Umbilical cord (tissue), 2 donors: Measurements from ENCODE around the gene TSFM. TPM values are rescaled to one million over a fixed set of nuclear protein-coding genes. Genes with fewer than 3 reads are reported as not detected.
A peak's percentile ranks its signal among the peaks of the same experiment; 100 is the strongest.

Source experiments
- DNase-seq: peaks from one replicate; pipeline ENCODE4 v3.0.0-alpha.2; 2015; ENCODE audit warnings: low spot score
- total RNA-seq: library from RNA; depleted of rRNA; stranded (reverse); fragments of >200 nt; gene quantifications from one replicate; pipeline ENCODE4 v1.2.3, GENCODE V29; 2014; ENCODE audit warnings: low replicate concordance; ENCODE audit not compliant: insufficient read depth

TSFM gene
- total RNA-seq, 1 donor from 2014 or later: 7.0 TPM

GRCh38 chr12:57834086-57834876, 51.7 kb downstream of the TSFM start:
- no peak for DNase-seq

DNA sequence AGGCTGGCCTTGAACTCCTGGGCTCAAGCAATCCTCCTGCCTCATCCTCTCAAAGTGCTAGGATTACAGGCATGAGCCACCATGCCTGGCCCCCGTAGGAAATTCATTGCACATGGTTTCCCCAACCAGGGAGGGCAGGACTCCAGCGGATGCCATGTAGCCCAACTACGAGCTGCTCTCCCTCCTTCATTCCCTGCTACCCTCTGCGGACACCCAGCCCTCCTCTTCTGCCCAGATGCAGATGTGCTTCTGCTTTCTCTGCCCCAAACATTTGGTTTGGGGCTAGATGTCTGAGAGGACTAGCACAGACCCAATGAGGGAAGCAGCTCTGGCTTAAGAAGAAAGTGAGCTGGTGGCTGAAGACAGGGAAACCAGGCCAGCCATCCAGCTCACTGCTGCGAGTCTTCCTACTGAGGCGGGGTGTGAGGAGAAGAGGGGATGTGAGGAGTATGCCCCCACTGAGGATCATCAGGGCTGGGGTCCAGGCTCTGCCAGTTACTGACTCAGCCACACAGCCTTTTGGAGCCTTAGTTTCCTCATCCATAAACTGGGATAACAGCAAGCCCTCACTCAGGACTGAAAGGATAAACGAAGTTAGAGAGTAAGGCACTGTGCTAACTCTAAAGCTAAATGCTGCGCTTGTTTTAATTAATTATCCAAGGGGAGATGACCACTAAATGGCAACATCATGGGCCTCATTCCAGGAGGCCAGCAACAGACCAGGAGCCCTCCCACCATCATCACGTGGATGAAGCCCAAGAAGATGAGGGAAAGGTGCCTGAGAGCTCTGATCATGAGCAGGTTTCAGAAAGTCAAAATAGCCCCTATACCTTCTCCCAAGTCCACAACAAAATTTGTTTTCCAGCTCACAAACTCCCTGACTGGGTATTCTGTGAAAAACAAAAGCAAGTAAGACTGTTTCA, 53.0 kb downstream of the TSFM start:
- no peak for DNase-seq

- peak; percentile 94 for DNase-seq
Observed at GRCh38 chr12:57836442-57837375, 54.1 kb downstream of the TSFM start.

DNA sequence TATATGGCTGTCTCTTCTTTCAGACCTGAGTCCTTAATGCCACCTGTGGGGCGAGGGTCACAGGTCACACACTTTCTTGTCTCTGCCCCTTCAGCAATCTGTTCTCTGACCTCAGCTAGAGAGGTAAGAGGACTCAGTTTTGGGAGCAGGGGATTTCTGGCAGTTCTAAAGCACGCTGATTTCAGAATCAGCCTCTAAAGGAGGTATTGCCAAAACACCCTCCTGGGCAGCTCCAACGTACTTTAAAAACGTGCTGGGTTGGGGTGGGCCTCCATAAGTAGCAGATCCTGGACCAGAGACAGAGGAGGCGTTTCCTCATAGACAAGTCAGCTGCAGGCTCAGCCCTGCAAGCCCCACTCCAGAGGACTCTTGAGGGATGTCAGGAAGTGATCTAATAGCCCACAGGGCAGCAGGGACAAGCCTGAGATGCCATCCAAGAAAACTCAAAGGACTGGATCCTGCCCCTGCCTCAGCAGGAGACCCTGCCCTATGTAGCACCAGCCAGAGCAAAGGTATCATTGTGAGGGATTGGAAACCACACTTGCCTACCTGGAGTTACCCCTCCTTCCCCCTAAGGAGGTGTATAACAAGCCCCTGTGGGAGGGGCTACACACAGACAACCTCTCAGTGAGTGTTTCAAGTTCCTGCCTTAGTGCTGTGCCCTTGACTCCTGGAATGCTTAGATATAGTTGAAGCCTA, 55.4 kb downstream of the TSFM start:
- peak; percentile 83 for DNase-seq

- no peak for DNase-seq
Observed at GRCh38 chr12:57838594-57839302, 56.2 kb downstream of the TSFM start.

DNA sequence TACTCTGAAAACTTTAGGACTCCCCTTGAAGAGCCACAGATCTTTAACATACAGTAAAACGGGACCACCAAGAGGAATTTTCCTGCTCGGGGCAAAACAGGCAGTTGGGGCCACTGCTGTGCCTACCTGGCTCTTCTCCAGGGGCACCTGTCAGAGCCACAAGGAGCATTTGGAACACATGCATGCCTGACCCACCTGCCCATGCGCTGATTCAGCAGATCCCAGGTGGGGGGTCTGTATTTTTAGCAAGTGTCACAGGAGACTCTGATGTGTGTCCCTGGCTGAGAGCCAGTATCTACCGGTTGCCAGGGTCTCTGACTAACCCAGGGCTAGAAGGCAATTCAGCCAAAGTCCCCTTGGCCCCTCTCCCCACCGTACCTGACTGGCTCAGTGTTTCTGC, 57.4 kb downstream of the TSFM start:
- no peak for DNase-seq

DNA sequence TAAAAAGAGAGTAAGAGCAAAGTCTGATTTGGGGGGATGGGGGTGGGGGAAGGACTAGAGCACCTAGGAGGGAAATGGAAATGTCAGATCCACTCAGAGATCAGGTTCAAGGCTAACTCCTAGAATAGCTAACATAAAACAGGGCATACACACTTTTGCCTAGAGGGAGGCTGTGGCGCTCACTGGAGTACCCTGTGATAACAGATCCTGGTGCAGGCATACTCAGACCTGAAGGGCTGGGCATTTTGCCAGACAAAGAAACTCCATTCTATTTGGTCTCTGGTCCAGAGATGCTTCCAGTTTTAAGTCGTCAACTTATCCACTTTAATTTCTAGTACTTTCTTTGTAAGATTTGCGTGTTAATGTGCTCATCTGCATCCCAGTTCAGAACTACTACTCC, 58.1 kb downstream of the TSFM start:
- DNase-seq: peak; percentile 67

DNA sequence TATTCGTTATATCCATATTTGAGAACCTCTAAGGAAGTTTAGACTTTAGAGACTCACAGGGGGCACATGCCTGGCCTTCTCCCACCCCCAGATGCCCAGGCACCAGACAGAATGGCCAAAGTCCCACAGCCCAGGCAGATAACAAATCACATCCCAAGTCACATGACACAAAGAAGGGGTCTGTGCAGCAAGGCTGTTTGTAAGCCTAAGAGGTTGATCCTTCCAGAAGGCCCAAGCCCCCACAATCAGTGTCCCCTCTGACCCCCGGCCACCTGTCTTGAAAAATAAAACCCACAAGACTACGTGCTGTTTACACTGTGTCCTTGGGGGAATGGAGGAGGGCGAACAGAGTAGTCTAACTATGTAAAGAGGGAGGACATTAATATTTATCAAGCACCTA, 58.9 kb downstream of the TSFM start:
- DNase-seq: no peak

DNA sequence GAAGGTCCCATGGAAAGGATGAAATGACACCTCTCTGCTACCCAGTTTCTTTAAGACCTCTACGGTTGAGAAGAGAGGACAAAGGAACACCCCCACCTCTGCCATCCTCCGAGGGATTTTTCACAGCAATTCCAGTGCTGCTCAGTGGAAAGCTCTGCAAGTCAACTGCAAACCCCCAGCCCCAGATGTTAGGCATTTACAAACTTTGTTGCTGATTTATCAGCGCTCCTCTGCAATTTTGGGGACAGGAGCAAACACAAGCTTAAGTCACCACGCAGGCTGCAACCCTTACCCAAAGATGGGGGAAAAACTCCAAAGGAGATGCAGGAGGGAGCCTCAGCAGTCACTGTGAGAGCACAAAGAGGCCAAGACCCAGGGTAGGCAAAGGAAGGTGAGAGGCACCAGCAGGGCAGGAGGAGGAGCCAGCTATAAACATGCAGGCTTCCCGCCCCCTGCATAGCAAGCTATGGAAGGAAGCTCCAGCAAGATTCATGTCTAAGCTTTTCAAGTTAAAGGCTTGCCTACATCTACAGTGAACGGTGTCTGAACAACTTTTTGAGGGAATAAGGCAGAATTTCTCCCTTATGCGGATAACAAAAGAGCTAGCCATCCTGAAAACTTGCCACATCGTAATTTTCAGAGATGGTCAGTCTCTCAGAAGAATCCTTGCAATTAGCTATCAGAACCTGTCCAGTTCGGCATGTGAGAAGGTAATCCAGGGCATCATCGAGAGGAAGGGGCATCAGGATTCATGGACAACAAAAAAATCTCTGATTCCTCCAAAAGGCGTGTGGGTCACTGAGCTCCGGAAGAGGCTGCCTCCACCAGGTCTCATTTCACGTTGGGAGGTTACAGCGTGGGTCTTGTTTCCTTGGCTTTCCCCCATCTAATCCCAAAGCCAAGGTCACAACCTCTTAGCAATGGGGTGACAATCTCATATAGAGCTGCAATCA, 60.0 kb downstream of the TSFM start:
- peak; percentile 54 for DNase-seq

GRCh38 chr12:57844709-57845477, 62.3 kb downstream of the TSFM start:
- peak; percentile 81 for DNase-seq

GRCh38 chr12:57845478-57846284, 63.1 kb downstream of the TSFM start:
- DNase-seq: peak; percentile 54

GRCh38 chr12:57846285-57846576, 63.6 kb downstream of the TSFM start:
- DNase-seq: no peak

GRCh38 chr12:57846577-57847319, 64.2 kb downstream of the TSFM start, which contains the start of gene CTDSP2:
Gene CTDSP2 (minus strand): TSS chr12:57846729. CDS start chr12:57846435, 294 bp downstream.
- peak; percentile 99 for DNase-seq
